ENCODE results near the gene RXRA. TPM values are rescaled to one million over a fixed set of nuclear protein-coding genes. Genes with fewer than 3 reads are reported as not detected.

The RXRA gene
- total and polyA plus RNA-seq, 2 donors (not counting 1 experiment from before 2014, with no cell fraction given), result 2.6 to 6.8 TPM

DNA sequence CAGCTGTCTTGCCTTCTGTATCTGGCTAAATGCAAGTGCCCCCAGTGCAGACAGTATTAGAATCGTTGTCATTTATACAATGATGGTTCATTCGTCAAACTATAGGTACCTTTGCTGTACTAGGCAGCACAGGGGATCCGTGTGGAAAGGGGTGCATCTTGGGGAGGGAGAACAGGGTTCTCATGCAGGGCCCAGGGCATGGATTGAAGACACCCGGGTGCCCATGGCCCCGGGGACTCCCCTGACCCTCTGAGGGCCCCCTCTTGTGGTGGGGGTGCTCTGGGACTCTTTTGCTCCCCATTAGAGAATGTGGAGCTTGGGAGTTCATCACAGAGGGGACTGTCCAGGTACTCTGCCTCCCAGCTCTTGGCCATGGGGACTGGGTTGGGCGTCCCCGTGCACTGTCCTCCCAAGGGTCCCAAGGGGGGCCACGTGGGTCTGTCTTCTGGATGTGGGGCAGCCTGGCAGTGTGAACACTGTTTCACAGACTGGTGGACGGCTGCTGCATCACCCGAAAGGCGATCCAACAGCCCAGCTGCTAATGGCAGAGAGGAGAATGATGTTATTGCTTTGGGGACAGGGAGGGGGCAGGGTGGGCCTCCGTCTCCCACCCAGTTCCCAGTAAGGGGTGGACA lies 36.9 kb upstream of the RXRA start:
- POLR2A ChIA-PET, result interaction anchor here (0.6 kb wide), 1 partner anchor 1229 kb away, joined by 8 read pairs; no protein-coding TSS in a partner anchor
- Histone ChIP-seq H3K4me3 (ENCODE audit: control extremely low read depth in 1 of 5, extremely low read depth in 1 of 5, insufficient read depth in 1 of 5, low read depth in 2 of 5, low read length in 4 of 5) (no peak overlapping the region), H2AFZ (ENCODE audit: insufficient read depth, low read depth, low read length, poor library complexity, severe bottlenecking) (no peak overlapping the region), H3K27me3 (replicated peaks in 1 of 4; ENCODE audit: control extremely low read depth in 1 of 4, control insufficient read depth in 3 of 4, insufficient read depth in 4 of 4, low read length in 3 of 4) (peaks cover 0 to 11% (median 6%) of the 10 kb centered on the region in 4 experiments), H4K20me1 (ENCODE audit: control insufficient read depth, insufficient read depth, low read length, poor library complexity, severe bottlenecking) (no peaks in the 10 kb centered on the region), H3K27ac (ENCODE audit: low read length in 2 of 2) (no peak overlapping the region), H3K36me3 (replicated peaks in 1 of 2; ENCODE audit: control extremely low read depth in 1 of 2, control insufficient read depth in 1 of 2, extremely low read depth in 1 of 2, insufficient read depth in 2 of 2, low read length in 1 of 2) (no peaks in the 10 kb centered on the region), H3K9me3 (ENCODE audit: control extremely low read depth in 1 of 3, control insufficient read depth in 2 of 3, insufficient read depth in 1 of 3, low read length in 2 of 3) (peaks cover 0 to 10% (median 0%) of the 10 kb centered on the region in 3 donors), H3K79me2 (ENCODE audit: control insufficient read depth, insufficient read depth, low read length) (no peaks in the 10 kb centered on the region), H3K4me1 (ENCODE audit: control insufficient read depth in 2 of 2, insufficient read depth in 2 of 2, low read length in 2 of 2) (peaks cover 24 to 32% of the 10 kb centered on the region in 2 donors), H3K9ac (ENCODE audit: low read length) (no peak overlapping the region), H3K4me2 (replicated peaks; ENCODE audit: low read depth, low read length, poor library complexity, severe bottlenecking) (no peak overlapping the region)
- peaks cover 24% of the 10 kb centered on the region for H3K4me1 Mint-ChIP-seq
- TF ChIP-seq, protein P1, sequence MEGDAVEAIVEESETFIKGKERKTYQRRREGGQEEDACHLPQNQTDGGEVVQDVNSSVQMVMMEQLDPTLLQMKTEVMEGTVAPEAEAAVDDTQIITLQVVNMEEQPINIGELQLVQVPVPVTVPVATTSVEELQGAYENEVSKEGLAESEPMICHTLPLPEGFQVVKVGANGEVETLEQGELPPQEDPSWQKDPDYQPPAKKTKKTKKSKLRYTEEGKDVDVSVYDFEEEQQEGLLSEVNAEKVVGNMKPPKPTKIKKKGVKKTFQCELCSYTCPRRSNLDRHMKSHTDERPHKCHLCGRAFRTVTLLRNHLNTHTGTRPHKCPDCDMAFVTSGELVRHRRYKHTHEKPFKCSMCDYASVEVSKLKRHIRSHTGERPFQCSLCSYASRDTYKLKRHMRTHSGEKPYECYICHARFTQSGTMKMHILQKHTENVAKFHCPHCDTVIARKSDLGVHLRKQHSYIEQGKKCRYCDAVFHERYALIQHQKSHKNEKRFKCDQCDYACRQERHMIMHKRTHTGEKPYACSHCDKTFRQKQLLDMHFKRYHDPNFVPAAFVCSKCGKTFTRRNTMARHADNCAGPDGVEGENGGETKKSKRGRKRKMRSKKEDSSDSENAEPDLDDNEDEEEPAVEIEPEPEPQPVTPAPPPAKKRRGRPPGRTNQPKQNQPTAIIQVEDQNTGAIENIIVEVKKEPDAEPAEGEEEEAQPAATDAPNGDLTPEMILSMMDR (IDR thresholded peaks at IDR 0.05), result no peak
- TF ChIP-seq EZH2 (IDR thresholded peaks at IDR 0.05; ENCODE audit: borderline replicate concordance, insufficient read depth, low read depth, low read length, poor library complexity, severe bottlenecking), result no peak
- H3K27ac Mint-ChIP-seq, result no peak overlapping the region
- intact Hi-C loops (cut with micrococcal nuclease), result no loop called here
- no peak for DNase-seq
- 80% methylated on average over 12 of the region's 12 CpGs for WGBS (ENCODE audit: insufficient coverage)
- ATAC-seq (ENCODE audit: low read depth), result no peak
- CTCF ChIA-PET, result no interaction called here
- no peak overlapping the region for H3K4me3 Mint-ChIP-seq
- H3K9me3 Mint-ChIP-seq (ENCODE audit: insufficient read depth), result no peaks in the 10 kb centered on the region
- peaks cover 27% of the 10 kb centered on the region for H3K27me3 Mint-ChIP-seq

DNA sequence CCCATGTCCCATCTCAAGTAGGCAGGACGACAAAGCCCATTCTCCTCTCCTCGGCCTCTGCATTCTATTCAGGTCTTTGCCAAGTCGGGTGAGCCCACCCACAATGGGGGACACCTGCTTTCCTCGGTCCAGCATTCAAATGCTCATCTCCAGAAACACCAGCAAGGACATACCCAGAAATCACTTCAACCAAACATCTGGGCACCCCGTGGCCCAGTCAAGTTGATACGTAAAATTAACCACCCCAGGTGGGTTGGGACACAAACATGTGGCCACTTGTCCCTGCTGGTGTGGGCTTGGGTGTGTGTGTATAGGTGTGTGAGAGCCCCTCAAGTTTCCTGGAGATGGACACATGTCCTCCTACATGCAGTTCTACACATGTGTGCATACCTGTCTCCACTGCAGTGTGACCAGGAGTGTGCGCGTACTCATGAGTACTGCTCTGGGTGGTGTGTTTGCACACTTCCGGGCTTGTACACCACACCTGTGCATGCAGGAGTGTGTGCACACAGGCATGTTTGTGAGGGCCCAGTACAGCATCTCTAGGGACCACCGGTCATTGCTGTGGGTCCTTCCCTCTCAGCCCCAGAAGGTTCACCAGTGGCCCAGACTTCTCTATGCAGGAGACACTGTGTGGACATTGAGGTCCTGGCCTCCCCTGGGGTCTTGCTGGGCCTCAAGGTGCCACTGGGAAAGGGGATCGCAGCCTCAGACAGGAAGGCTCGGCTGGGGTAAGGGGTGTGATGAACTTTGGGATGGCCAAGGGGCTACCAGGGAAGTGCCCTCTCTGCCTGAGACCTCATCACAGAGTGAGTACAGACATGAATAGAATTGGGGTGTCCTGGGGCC lies 35.4 kb upstream of the RXRA start:
- intact Hi-C loops (cut with micrococcal nuclease), result no loop called here
- POLR2A ChIA-PET, result no interaction called here
- H3K27ac Mint-ChIP-seq, result no peak overlapping the region

More for the DNA sequence above, 35.4 kb upstream of the RXRA start:
- ATAC-seq (ENCODE audit: low read depth) (no peak), DNase-seq (no peak)
- Histone ChIP-seq H3K27ac (ENCODE audit: low read length in 2 of 2) (no peak overlapping the region), H3K4me2 (replicated peaks; ENCODE audit: low read depth, low read length, poor library complexity, severe bottlenecking) (no peak overlapping the region), H3K9me3 (ENCODE audit: control extremely low read depth in 1 of 3, control insufficient read depth in 2 of 3, insufficient read depth in 1 of 3, low read length in 2 of 3) (peaks cover 0 to 9% (median 0%) of the 10 kb centered on the region in 3 donors), H3K4me3 (ENCODE audit: control extremely low read depth in 1 of 5, extremely low read depth in 1 of 5, insufficient read depth in 1 of 5, low read depth in 2 of 5, low read length in 4 of 5) (no peak overlapping the region), H4K20me1 (ENCODE audit: control insufficient read depth, insufficient read depth, low read length, poor library complexity, severe bottlenecking) (no peaks in the 10 kb centered on the region), H3K27me3 (replicated peaks in 1 of 4; ENCODE audit: control extremely low read depth in 1 of 4, control insufficient read depth in 3 of 4, insufficient read depth in 4 of 4, low read length in 3 of 4) (peaks cover 0 to 11% (median 3%) of the 10 kb centered on the region in 4 experiments), H3K4me1 (ENCODE audit: control insufficient read depth in 2 of 2, insufficient read depth in 2 of 2, low read length in 2 of 2) (peaks cover 24 to 32% of the 10 kb centered on the region in 2 donors), H3K36me3 (replicated peaks in 1 of 2; ENCODE audit: control extremely low read depth in 1 of 2, control insufficient read depth in 1 of 2, extremely low read depth in 1 of 2, insufficient read depth in 2 of 2, low read length in 1 of 2) (no peaks in the 10 kb centered on the region), H2AFZ (ENCODE audit: insufficient read depth, low read depth, low read length, poor library complexity, severe bottlenecking) (no peak overlapping the region), H3K9ac (ENCODE audit: low read length) (no peak overlapping the region), H3K79me2 (ENCODE audit: control insufficient read depth, insufficient read depth, low read length) (no peaks in the 10 kb centered on the region)
- CTCF ChIA-PET, result no interaction called here
- 94% methylated on average over 10 of the region's 12 CpGs for WGBS (ENCODE audit: insufficient coverage)
- TF ChIP-seq, protein P1 (IDR thresholded peaks at IDR 0.05), result no peak
- no peak for TF ChIP-seq EZH2 (IDR thresholded peaks at IDR 0.05; ENCODE audit: borderline replicate concordance, insufficient read depth, low read depth, low read length, poor library complexity, severe bottlenecking)
- H3K9me3 Mint-ChIP-seq (ENCODE audit: insufficient read depth), result no peaks in the 10 kb centered on the region
- peaks cover 26% of the 10 kb centered on the region for H3K4me1 Mint-ChIP-seq
- peaks cover 20% of the 10 kb centered on the region for H3K27me3 Mint-ChIP-seq
- no peak overlapping the region for H3K4me3 Mint-ChIP-seq
